Pons (tissue), 1 donor: ENCODE results near the gene ATXN7L3.
"Not testable (repeated sequence)": the region's sequence is repeated elsewhere in the genome, so short reads cannot be mapped to it uniquely, and the experiment has no call there.

Source experiments
- DNase-seq: peaks from one replicate; pipeline ENCODE4 v3.0.0-alpha.2; 2016; ENCODE audit warnings: low spot score

The ATXN7L3 gene

DNA sequence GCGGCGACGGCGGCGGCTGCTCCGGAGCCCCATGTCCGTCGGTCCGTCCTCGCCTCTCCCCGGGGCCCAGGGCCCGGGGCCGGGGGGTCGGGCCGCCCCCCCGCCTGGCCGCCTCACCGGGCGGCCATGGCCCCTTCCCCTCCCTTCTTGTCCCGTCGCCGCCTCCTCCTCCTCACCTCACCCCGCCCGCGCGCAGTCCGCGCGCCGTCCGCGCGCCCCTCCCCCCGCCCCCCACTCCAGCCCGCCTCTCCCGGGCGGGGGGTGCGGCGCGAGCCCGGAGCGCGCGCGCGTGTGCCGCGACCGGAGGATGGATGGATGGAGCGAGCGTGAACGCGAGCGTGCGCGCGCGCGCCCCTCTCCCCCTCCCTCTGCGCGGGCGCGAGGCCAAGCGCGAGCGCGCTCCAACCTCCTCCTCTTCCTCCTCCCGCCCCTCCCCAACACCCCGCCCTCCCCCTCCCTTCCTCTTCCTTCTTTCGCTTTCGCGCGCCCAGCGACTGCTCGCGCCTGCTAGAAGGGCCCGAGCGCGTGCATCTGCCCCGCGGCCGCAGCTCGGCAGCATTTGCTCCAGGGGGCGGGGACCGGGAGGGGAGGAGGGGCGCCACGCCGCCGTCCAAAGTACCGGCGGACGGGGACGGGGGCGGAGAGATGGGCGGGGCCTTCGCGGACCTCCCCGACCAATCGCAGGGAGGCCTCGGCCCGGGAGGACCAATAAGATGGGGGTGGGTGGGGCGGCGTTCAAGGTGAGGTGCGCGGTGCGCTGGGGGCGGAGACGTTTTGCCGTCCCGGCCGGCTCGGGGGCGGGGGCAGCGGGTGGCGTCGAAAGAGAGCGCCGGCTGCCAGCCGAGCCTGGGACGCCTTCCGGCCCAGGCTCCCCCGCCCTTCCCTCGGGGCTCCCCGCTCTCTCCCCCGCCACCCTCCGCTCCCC, at the start of gene ATXN7L3:
Gene ATXN7L3 (minus strand): TSS at position 332 of the 925 bp plus-strand sequence. CDS start 1,814 bp downstream, outside the sequence.
- DNase-seq: peak; percentile 93

DNA sequence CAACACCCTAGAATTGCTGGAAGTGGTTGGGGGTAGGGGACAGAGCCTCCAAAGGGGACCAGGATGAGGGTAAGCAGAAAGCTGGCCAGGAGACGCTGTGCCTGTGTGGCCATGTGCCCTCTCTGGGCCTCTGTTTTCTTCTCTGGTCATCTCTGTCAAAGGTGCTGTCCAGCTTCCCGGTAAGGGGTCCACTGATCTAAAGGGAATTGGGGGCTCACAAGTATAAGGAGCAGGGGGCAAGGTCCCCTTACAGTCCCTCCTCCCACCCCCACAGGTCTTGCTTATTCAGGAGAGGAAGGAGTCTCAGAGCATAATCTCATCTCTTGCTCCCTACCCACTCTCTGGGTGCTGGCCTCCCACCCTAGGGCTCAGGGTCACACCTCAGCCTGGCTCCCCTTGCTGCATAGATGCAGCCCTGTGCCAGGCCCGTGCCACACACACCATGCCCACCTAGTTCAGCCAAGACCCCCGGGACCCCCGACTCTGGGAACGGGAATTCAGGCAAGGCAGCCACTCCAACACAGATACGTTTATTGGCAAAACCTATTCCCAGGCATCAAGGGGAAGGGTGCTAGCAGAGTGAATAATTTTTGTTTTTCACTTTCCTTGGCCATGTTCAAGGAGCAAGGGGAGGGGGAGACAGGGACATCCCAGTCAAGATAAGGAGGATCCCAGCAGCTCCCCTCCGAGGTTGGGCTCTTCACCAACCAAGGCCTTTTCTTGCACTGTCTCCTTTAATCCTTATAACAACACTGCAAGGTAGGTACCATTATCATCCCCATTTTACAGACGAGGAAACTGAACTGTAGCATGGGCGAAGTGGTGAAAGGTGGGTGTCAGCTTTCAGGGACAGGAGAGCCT, 48.4 kb upstream of the ATXN7L3 start:
- DNase-seq: no peak

DNA sequence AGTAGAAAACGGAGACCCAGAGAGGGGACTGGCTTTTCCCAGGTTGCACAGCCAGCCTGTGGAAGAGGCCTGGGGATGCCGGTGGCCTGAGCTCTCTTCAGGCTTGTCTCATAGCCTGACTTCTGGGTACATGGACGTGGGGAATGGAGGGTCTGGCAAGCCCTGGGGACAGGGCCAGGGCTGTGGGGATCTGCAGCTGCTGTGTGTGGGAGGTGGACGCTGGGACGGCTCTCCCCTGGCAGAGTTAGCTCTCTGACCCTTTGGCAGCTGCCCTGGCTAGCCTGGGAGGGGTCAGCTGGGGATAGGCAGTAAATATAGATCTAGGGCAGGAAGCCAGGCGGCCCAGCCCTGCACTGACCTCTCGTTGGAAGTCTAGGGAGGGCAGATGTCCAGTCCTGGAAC, 47.8 kb upstream of the ATXN7L3 start:
- DNase-seq: no peak

GRCh38 chr17:44241106-44241624, 41.5 kb upstream of the ATXN7L3 start:
- DNase-seq: peak; percentile 53

DNA sequence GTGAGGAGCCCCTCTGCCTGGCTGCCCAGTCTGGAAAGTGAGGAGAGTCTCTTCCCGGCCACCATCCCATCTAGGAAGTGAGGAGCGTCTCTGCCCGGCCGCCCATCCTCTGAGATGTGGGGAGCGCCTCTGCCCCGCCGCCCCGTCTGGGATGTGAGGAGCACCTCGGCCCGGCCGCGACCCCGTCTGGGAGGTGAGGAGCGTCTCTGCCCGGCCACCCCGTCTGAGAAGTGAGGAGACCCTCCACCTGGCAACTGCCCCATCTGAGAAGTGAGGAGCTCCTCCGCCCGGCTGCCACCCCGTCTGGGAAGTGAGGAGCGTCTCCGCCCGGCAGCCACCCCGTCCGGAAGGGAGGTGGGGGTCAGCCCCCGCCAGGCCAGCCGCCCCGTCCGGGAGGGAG, 38.2 kb upstream of the ATXN7L3 start:
- not testable (repeated sequence) for DNase-seq

GRCh38 chr17:44236444-44236991, 36.8 kb upstream of the ATXN7L3 start:
- no peak for DNase-seq

DNA sequence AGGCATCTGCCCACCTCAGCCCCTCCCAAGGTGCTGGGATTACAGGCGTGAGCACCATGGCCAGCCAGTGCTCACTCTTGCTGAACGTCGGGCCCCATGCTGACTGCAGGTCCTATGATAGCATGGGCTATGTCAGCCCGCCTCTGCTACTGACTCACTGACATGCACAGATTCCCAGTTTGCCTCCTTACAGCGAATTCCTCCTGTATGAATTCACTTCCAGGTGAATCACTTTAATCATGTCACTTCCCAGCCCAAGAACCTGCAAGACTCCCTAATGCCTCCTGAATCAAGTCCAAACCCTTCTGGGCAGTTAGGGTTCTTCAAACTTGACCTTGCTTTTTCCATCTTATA, 35.9 kb upstream of the ATXN7L3 start:
- no peak for DNase-seq

GRCh38 chr17:44233582-44233981, 33.9 kb upstream of the ATXN7L3 start:
- no peak for DNase-seq

DNA sequence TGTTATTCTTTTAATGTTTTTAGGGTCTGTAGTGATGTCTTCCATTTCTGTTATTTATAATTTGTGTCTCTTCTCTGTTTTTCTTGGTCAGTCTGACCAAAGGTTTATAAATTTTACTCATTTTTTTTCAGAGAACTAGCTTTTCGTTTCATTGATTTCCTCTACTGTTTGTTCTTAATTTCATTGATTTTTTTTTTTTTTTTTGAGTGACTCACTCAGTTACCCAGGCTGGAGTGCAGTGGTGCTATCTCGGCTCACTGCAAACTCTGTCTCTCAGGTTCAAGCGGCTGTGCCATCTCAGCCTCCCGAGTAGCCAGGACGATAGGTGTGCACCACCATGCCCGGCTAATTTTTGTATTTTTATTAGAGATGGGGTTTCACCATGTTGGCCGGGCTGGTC, 32.4 kb upstream of the ATXN7L3 start:
- DNase-seq: no peak

- no peak for DNase-seq
Observed at GRCh38 chr17:44230140-44230539, 30.5 kb upstream of the ATXN7L3 start.

DNA sequence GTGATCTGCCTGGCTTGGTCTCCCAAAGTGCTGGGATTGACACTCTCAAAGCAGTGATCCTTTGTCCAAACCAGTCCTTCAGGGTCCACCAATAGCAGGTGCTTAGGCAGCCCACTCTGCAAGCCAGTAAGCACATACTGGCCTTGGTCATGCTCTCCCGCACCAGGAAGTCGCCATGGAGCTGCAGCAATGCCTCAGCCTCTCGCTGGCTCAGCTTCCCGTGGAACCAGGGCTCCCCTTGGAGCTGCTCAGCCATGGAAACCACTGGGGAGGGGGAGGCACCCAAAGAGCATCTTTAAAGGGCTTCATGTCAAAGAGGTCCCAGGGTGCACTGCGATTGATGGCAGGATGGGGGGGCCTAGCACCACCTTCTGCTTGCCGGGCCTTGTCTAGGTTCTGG, 29.4 kb upstream of the ATXN7L3 start:
- no peak for DNase-seq

DNA sequence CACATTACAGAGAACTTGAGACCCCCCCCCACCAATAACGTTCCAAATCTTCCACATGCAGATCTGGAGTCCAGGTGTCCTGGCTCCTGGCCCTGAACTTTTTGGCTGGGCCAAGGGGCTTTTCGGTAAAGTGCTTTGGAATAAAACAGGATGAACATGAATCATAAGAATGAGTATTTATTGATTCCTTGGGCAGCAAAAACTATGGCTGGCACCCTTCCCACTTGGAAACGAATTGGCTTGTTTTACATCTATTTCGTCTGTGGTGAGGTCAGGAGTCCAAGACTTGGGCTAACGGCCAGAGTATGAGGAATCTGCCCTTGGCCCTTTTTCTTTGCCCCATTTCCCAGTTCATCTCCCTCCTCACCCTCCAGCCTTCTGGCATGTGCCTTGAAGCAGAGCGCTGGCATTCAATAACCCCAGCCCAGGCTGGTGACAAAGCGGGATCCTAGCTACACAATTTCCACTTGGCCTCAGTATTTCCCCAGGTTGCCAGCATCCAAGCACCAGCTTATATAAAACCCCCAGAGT, 23.9 kb upstream of the ATXN7L3 start:
- DNase-seq: no peak

DNA sequence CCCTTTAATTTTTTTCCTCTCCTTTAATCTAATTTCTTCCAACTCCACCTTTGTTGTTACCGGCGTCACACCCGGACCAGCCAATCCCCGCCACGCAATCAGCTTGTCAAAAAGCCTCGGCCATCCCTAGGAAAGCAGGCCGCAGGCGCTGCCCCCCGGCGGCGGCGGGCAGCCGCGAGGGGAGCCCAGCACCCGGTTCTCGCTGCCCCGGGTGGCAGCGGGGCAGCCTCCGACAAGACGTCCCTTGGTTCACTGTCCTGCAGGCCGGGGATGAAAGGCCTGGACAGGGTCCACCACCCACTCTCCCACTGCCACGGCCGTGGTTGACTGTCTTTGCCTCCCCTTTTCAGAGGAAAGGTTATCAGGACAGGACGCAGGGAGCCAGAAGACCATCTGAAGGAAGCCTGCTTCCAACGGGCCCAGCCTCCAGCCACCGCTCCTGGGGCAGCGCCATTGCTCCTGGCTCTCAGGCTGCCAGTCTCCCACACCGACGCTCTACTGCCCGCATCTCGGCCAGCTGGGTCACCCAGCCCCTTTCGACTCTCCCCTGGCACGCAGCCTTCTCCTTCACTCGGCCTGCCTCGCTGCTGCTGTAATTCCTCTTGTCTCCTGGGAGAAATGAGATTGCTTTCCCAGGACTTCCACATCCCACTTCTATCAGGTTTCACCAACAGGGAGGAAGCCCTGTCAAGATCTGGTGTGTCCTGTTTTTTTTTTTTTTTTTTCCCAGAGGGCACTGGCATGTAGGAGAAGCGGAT, 22.6 kb upstream of the ATXN7L3 start:
- peak; percentile 90 for DNase-seq

GRCh38 chr17:44221862-44222111, 22.1 kb upstream of the ATXN7L3 start:
- no peak for DNase-seq

DNA sequence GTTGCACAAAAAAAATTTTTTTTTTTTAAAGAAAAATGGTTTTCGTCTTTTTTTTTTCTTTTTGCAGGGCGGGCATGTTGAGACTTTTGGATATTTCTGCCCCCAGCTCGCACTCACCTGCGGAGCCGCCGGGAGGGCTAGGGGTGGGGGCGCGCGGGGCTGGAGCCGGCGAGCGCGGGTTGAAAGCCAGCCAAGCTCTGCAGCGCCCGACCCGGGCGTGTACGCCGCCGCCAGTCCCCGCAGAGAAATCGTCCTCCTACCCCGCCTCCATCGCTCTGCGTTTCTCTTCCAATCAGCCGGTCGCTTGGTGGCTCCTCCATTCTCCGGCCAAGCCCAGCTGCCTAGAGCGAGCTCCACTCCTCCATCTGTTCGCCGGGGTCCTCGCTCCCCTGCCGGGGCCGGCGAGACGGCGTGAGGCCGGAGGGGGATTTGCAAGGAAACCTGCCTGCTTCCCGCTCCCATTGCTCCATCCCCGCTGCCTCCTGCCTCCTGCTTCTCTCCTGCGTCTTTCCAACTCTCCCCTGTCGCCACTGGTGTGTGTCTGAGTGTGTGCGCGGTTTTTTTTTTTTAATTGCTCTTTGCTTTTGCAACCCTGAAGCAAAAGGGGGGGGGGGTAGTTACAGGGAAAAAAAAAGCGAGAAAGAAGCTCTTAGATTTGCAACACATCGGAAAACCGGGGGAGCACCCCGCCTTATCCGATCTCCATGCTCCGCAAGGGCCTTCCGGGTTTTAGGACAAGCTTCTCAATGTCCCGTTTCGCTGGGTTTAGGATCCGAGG, 21.6 kb upstream of the ATXN7L3 start:
- peak; percentile 77 for DNase-seq

- no peak for DNase-seq
Observed at GRCh38 chr17:44220213-44221083, 20.8 kb upstream of the ATXN7L3 start.

DNA sequence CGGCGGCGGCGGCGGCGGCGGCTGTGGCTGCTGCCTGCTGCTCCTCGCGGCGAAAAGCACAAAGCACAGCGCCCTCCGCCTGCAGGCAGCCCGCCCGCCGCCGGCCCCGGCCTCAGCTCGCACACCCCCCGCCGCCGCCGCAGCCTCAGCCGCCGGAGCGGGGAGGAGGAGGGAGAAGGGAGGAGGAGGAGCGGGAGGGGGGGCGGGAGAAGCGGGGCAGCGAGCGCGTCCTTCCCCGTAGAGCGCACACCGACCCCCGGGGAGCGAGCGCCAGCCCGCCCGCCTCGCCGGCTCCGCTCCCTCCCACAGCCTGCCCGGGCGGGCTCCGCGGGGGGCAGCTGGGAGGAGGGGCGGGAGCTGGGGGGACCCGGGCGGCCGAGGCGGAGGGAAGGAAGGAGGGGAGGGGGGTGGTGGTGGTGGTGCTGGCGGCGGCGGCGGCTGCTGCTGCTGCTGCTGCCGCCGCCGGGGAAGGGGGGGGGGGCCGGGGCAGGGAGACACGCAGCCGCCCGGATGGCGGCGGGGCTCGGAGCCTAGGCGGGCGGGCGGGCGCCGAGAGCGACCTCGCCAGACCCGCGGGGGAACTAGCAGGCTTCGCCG, 20.0 kb upstream of the ATXN7L3 start, which contains the start of gene UBTF:
Gene UBTF (minus strand): TSS at position 60 of the 597 bp plus-strand sequence. CDS start 1,446 bp downstream, outside the sequence.
- DNase-seq: no peak

GRCh38 chr17:44219108-44219615, 19.5 kb upstream of the ATXN7L3 start:
- DNase-seq: no peak
